HepG2 (cell line): ENCODE data around the gene CKB. TPM values are rescaled to one million over a fixed set of nuclear protein-coding genes. Genes with fewer than 3 reads are reported as not detected.

ENCODE experiments used
- AGO1 ChIP-seq: fragments of 200-400 bp; formaldehyde crosslinking; IDR thresholded peaks from 2 replicates; pipeline ENCODE4 v1.6.1; 2017; ENCODE audit warnings: mild to moderate bottlenecking, low read depth, low read length, moderate library complexity; ENCODE audit not compliant: poor library complexity, severe bottlenecking
- BRCA1 ChIP-seq: sonication (generic); formaldehyde crosslinking; IDR thresholded peaks from 2 replicates; pipeline ENCODE4 v1.4.0; 2020; ENCODE audit warnings: missing genetic modification reagents
- ZBTB7A ChIP-seq: sonication (generic); formaldehyde crosslinking; IDR thresholded peaks from 2 replicates; pipeline ENCODE4 v1.8.0; 2022; ENCODE audit warnings: mild to moderate bottlenecking, missing genetic modification reagents
- ZNF446 ChIP-seq: sonication (generic); formaldehyde crosslinking; IDR thresholded peaks from 2 replicates; pipeline ENCODE4 v1.5.0; 2020; ENCODE audit warnings: mild to moderate bottlenecking, missing genetic modification reagents
- ZNF550 ChIP-seq: sonication (generic); formaldehyde crosslinking; IDR thresholded peaks from 2 replicates; pipeline ENCODE4 v1.4.0; 2020; ENCODE audit warnings: mild to moderate bottlenecking, missing genetic modification reagents, borderline replicate concordance
- polyA plus RNA-seq, 8 experiments: library from polyadenylated mRNA; depleted of rRNA in 3 of 8; stranded (reverse) in 7 of 8; unstranded in 1 of 8; fragments of >200 nt; fragmentation: Illumina TruSeq in 4 of 8; extraction: Trizol in 4 of 8; gene quantifications; 2 replicates each; pipeline versions ENCODE4 v1.2.1 to v1.2.3, GENCODE V29; 2011 to 2016; ENCODE audit warnings: low read depth in 4 of 8, missing spikeins in 1 of 8, mixed read lengths in 1 of 8; ENCODE audit not compliant: insufficient read depth in 1 of 8
- total RNA-seq, 5 experiments: library from RNA; depleted of rRNA; stranded (reverse); fragments of >200 nt; fragmentation: Illumina TruSeq; extraction: Trizol; gene quantifications; 2 replicates each; pipeline ENCODE4 v1.2.3, GENCODE V29; 2016; ENCODE audit warnings: low read depth in 1 of 5
- TF ChIP-seq, protein P1 (sequence below): sonication (generic); formaldehyde crosslinking; IDR thresholded peaks from 2 replicates; pipeline ENCODE4 v1.5.0; 2020; ENCODE audit warnings: missing genetic modification reagents
- TF ChIP-seq, protein P2 (sequence below): sonication (generic); formaldehyde crosslinking; IDR thresholded peaks from 2 replicates; pipeline ENCODE4 v1.5.0; 2020; ENCODE audit warnings: missing genetic modification reagents, mild to moderate bottlenecking, borderline replicate concordance
- TF ChIP-seq, protein P3 (sequence below): sonication (generic); formaldehyde crosslinking; IDR thresholded peaks from 2 replicates; pipeline ENCODE4 v1.8.1; 2023; ENCODE audit warnings: mild to moderate bottlenecking, moderate library complexity, missing genetic modification reagents
- TF ChIP-seq, protein P4 (sequence below), 2 experiments: sonication (generic) in 1 of 2; formaldehyde crosslinking in 1 of 2; IDR thresholded peaks; 2 replicates each; pipeline versions ENCODE4 v1.6.1 to v1.9.0; 2014 to 2022; ENCODE audit warnings: antibody characterized with exemption in 1 of 2, borderline replicate concordance in 1 of 2, inconsistent platforms in 1 of 2, low read depth in 1 of 2, missing genetic modification reagents in 1 of 2
- TF ChIP-seq, protein P5 (sequence below): IDR thresholded peaks from 2 replicates; pipeline ENCODE4 v1.6.1; 2018; ENCODE audit warnings: missing genetic modification reagents
- TF ChIP-seq, protein P6 (sequence below): IDR thresholded peaks from 2 replicates; pipeline ENCODE4 v1.6.1; 2012; ENCODE audit warnings: inconsistent platforms
- TF ChIP-seq, protein P7 (sequence below): sonication (generic); formaldehyde crosslinking; IDR thresholded peaks from 2 replicates; pipeline ENCODE4 v1.4.0; 2020; ENCODE audit warnings: missing genetic modification reagents

CKB gene
- total and polyA plus RNA-seq, 2 of the 13 experiments (the other 11 are each of a cell fraction or from before 2014, with no cell fraction given), result 82.3 to 217 TPM

DNA sequence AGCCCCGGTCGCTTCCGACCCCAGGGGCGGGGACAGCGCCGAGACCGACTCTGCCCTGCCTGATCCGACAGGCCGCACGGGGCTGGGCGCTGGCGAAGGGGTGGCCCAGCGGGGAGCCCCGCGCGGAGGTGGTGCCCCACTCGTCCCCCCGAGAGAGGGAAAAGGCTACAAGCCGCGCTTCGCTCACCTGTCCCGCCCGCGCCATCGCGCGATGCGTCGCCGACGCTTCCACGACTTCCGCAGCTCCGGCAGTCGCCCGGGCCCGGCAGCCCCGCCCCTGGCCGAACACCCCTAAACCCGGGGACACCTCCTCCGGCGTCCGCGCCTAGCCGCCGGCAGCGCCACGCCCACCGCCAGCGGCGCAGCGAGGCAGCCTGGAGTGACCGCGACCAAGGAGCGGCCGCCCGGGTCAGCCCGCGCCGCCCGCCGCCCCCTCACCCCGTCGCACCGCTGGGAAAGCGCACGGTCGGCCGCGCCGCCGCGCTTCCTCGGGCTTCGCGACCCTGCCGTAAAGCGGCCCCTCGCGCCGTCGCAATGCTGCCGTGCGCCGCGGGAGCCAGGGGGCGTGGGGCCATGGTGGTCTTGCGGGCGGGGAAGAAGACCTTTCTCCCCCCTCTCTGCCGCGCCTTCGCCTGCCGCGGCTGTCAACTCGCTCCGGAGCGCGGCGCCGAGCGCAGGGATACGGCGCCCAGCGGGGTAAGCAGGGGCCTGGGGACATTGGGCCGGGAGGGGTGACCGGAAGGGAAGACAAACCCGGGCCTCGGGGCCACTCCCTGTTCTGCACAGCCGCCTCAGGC lies 40.0 kb upstream of the CKB start, which contains the start of the genes BAG5 and COA8 (continued):
- TF ChIP-seq, protein P1, sequence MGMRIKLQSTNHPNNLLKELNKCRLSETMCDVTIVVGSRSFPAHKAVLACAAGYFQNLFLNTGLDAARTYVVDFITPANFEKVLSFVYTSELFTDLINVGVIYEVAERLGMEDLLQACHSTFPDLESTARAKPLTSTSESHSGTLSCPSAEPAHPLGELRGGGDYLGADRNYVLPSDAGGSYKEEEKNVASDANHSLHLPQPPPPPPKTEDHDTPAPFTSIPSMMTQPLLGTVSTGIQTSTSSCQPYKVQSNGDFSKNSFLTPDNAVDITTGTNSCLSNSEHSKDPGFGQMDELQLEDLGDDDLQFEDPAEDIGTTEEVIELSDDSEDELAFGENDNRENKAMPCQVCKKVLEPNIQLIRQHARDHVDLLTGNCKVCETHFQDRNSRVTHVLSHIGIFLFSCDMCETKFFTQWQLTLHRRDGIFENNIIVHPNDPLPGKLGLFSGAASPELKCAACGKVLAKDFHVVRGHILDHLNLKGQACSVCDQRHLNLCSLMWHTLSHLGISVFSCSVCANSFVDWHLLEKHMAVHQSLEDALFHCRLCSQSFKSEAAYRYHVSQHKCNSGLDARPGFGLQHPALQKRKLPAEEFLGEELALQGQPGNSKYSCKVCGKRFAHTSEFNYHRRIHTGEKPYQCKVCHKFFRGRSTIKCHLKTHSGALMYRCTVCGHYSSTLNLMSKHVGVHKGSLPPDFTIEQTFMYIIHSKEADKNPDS (CRISPR knock-in tag), result no peak; the same call in 1 of the 2 replicates
- TF ChIP-seq, protein P2, sequence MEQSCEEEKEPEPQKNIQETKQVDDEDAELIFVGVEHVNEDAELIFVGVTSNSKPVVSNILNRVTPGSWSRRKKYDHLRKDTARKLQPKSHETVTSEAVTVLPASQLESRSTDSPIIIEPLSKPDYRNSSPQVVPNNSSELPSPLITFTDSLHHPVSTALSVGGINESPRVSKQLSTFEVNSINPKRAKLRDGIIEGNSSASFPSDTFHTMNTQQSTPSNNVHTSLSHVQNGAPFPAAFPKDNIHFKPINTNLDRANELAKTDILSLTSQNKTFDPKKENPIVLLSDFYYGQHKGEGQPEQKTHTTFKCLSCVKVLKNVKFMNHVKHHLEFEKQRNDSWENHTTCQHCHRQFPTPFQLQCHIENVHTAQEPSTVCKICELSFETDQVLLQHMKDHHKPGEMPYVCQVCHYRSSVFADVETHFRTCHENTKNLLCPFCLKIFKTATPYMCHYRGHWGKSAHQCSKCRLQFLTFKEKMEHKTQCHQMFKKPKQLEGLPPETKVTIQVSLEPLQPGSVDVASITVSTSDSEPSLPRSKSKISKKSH, result peak; percentile 58; the same call in 1 of the 2 replicates
- TF ChIP-seq, protein P3, sequence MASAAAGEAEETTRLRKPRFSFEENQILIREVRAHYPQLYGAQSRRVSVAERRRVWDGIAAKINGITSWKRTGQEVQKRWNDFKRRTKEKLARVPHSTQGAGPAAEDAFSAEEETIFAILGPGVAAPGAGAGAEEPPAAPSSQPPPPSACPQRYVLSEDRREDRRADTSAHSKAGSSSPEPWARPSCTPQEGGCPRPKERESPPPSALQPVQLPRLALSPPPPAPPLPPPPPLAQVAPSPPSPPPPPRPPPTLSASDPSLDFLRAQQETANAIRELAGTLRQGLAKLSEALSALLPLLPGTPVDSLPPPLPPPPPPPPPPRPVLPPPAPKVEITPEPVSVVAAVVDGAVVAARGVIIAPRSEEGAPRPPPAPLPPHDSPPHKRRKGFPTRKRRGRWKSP (CRISPR knock-in tag), result peak; percentile 34; the same call in 1 of the 2 replicates
- TF ChIP-seq, protein P4, sequence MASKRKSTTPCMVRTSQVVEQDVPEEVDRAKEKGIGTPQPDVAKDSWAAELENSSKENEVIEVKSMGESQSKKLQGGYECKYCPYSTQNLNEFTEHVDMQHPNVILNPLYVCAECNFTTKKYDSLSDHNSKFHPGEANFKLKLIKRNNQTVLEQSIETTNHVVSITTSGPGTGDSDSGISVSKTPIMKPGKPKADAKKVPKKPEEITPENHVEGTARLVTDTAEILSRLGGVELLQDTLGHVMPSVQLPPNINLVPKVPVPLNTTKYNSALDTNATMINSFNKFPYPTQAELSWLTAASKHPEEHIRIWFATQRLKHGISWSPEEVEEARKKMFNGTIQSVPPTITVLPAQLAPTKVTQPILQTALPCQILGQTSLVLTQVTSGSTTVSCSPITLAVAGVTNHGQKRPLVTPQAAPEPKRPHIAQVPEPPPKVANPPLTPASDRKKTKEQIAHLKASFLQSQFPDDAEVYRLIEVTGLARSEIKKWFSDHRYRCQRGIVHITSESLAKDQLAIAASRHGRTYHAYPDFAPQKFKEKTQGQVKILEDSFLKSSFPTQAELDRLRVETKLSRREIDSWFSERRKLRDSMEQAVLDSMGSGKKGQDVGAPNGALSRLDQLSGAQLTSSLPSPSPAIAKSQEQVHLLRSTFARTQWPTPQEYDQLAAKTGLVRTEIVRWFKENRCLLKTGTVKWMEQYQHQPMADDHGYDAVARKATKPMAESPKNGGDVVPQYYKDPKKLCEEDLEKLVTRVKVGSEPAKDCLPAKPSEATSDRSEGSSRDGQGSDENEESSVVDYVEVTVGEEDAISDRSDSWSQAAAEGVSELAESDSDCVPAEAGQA (IDR thresholded peaks at IDR 0.05; ENCODE audit: low read depth), result peak; percentile 36; the same call in 1 of the 2 replicates
- TF ChIP-seq, protein P4 (CRISPR knock-in tag; IDR thresholded peaks at IDR 0.05; ENCODE audit: borderline replicate concordance), result no peak
- TF ChIP-seq ZNF446 (CRISPR knock-in tag) (peak; percentile 61; the same call in 1 of the 2 replicates), BRCA1 (0 out of 2 replicates have a peak, but pooled peaks have one; percentile 24), ZBTB7A (CRISPR knock-in tag) (peak; percentile 93), ZNF550 (CRISPR knock-in tag) (0 out of 2 replicates have a peak, but pooled peaks have one; percentile 61), AGO1 (no peak)
- TF ChIP-seq, protein P5, sequence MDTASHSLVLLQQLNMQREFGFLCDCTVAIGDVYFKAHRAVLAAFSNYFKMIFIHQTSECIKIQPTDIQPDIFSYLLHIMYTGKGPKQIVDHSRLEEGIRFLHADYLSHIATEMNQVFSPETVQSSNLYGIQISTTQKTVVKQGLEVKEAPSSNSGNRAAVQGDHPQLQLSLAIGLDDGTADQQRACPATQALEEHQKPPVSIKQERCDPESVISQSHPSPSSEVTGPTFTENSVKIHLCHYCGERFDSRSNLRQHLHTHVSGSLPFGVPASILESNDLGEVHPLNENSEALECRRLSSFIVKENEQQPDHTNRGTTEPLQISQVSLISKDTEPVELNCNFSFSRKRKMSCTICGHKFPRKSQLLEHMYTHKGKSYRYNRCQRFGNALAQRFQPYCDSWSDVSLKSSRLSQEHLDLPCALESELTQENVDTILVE, result peak; percentile 42; the same call in 1 of the 2 replicates
- TF ChIP-seq, protein P6, sequence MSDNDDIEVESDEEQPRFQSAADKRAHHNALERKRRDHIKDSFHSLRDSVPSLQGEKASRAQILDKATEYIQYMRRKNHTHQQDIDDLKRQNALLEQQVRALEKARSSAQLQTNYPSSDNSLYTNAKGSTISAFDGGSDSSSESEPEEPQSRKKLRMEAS, result peak; percentile 60
- TF ChIP-seq, protein P7, sequence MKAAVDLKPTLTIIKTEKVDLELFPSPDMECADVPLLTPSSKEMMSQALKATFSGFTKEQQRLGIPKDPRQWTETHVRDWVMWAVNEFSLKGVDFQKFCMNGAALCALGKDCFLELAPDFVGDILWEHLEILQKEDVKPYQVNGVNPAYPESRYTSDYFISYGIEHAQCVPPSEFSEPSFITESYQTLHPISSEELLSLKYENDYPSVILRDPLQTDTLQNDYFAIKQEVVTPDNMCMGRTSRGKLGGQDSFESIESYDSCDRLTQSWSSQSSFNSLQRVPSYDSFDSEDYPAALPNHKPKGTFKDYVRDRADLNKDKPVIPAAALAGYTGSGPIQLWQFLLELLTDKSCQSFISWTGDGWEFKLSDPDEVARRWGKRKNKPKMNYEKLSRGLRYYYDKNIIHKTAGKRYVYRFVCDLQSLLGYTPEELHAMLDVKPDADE (CRISPR knock-in tag), result peak; percentile 40; the same call in 1 of the 2 replicates
